ENCODE data around the gene LIMCH1. TPM values are rescaled to one million over a fixed set of nuclear protein-coding genes. Genes with fewer than 3 reads are reported as not detected.

The LIMCH1 gene
- total RNA-seq, 2 donors from 2014 or later: 4.7 to 14.4 TPM

DNA sequence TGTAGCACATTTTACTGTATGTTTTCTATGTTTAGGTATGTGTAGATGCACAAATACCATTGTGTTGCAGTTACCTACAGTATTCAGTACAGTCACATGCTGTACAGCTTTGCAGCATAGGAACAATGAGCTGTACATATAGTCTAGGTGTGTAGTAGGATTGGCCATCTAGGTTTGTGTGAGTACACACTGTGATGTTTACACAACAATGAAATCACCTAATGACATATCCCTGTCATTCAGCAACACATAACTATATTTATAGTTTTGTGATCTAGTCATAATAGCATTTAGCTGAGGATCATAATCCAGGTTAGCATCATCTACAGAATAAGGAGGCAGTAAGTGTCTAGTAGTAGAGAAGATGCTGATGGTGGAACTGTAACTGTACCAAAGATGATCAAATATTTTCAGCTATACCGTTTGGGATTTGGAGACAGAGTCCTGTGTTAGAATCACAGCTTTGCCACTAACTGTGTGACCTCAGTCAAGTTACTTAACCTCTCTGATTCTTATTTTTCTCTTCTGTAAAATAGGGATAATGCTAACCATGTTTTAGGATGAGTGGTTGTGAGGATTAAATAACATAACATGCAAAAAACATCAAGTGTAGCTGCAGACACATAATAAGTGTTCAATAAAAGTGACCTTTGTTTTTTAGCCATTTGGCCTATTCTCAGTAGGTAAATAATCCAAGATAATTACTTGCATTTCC is 73.3 kb downstream of the LIMCH1 start:
- Histone ChIP-seq H3K36me3 (no peaks in the 10 kb centered on the region), H3K27me3 (no peaks in the 10 kb centered on the region), H3K27ac (no peak overlapping the region), H3K9ac (ENCODE audit: low read depth in 2 of 2, low read length in 2 of 2) (no peak overlapping the region), H3K4me3 (no peak overlapping the region), H3K4me1 (peaks cover 4% of the 10 kb centered on the region), H3K9me3 (no peaks in the 10 kb centered on the region)
- intact Hi-C loops (cut with DNase I): no loop called here
- DNase-seq: no peak
- TF ChIP-seq CTCF (IDR thresholded peaks at IDR 0.05): no peak

DNA sequence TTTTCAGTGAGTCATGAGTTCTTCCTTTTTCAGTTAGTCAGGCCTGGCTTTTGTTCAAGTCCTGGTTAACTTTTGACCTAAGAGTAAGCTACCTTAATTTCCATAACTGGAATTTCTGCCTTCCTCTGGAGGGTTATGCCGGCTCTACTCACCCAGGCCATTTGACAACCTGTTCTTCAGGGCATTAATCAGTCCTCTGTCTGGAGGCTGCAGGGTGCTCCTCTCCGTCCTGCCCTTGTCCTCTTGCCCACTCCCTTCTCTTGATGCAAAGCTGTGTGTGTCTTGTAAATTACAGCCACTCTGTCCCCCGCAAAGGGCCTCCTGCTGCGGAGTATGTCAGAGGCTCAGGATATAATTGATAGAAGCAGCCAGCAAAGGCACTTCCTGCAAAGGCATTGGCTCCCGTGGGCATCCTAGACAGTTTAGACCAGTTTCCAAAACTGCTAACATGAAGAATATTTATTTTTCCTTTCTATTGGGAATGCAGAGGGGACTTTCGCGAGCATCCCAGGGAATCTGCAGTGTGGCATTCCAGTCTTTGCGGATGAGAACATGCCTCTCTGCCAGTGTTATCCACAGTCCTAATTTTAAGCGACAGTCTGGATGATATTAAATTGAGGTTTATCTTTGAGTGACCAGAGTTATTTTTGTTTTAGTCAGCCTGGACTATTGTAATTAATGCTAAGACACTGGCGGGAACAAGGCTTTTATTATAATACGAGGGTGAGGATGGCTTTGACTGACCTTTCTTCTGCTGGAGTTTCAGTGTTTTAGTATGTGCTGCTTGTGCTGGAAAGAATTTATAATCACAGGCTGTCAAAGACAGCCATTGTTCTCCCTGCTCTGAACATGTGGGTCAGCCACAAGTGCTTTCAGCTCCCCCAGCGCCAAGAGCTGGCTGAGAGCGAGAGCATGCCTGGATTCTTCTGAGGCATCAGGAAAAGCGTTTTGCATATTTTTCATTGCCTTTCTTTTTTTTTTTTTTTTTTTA is 74.2 kb downstream of the LIMCH1 start:
- no peak for TF ChIP-seq CTCF (IDR thresholded peaks at IDR 0.05)
- H3K4me1 ChIP-seq: peaks cover 4% of the 10 kb centered on the region
- no peaks in the 10 kb centered on the region for H3K36me3 ChIP-seq
- intact Hi-C loops (cut with DNase I): no loop called here
- no peak overlapping the region for H3K9ac ChIP-seq (ENCODE audit: low read depth in 2 of 2, low read length in 2 of 2)
- peak overlapping the region; percentile 26 for H3K27ac ChIP-seq
- no peak overlapping the region for H3K4me3 ChIP-seq
- peak; percentile 62 for DNase-seq
- H3K27me3 ChIP-seq: no peaks in the 10 kb centered on the region
- no peaks in the 10 kb centered on the region for H3K9me3 ChIP-seq

DNA sequence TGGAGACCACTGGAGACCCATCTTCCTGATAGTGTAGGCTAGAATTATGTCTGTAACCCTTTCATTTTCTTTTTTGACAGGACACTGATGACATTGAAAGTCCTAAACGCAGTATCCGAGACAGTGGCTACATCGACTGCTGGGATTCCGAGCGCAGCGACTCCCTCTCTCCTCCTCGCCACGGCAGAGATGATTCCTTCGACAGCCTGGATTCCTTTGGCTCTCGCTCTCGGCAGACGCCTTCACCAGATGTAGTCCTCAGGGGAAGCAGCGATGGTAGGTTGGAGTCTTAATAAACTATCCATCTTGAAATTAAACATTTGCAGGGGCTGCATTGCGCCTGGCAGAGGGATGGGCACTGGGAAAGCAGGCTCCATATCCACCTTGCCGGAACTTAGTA is 75.4 kb downstream of the LIMCH1 start:
- Histone ChIP-seq H3K4me3 (no peak overlapping the region), H3K27me3 (no peaks in the 10 kb centered on the region), H3K9ac (ENCODE audit: low read depth in 2 of 2, low read length in 2 of 2) (no peak overlapping the region), H3K4me1 (peaks cover 4% of the 10 kb centered on the region), H3K27ac (no peak overlapping the region), H3K36me3 (no peaks in the 10 kb centered on the region), H3K9me3 (no peaks in the 10 kb centered on the region)
- intact Hi-C loops (cut with DNase I): no loop called here
- peak; percentile 19 for DNase-seq
- TF ChIP-seq CTCF (IDR thresholded peaks at IDR 0.05): no peak

DNA sequence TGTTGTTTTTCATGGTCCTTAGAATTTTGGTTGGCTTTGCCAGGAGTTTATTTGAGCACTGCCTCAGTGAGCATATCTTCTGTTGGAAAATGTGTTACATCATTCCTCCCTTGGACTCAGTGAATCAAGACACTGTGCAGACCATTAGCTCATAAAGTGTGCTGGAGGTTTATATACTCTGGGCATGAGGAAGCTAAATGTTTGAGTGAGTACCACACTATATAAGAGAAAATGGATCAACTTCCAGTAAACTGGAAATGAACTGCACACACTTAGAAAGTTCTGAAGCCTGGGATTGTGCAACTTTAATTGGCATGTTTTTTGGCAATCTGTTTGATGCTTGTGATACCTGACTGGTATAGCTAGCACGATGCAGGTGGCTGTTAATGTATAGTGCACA is 75.9 kb downstream of the LIMCH1 start:
- Histone ChIP-seq H3K4me3 (no peak overlapping the region), H3K27ac (no peak overlapping the region), H3K4me1 (peaks cover 4% of the 10 kb centered on the region), H3K36me3 (no peaks in the 10 kb centered on the region), H3K9ac (ENCODE audit: low read depth in 2 of 2, low read length in 2 of 2) (no peak overlapping the region), H3K9me3 (no peaks in the 10 kb centered on the region), H3K27me3 (no peaks in the 10 kb centered on the region)
- TF ChIP-seq CTCF (IDR thresholded peaks at IDR 0.05): no peak
- intact Hi-C loops (cut with DNase I): no loop called here
- DNase-seq: no peak

DNA sequence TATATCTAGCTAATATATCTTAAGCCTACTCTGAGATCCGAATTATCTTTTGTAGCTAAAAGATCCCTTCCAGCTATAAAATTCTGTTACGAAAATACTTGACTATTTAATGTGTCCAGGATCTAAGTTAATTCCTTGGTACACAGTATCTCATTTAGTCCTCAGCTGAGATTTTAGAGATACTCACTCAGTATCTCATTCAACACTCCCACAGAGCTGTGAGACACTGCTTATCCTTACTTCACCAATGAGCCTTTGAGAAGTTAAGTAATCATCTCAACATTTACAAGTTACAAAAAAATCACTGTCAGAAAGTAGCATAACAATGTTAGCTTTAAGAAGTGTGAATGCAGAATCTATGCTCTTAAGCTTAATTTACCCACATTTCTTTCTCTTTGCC is 76.6 kb downstream of the LIMCH1 start:
- intact Hi-C loops (cut with DNase I): no loop called here
- TF ChIP-seq CTCF (IDR thresholded peaks at IDR 0.05): no peak
- Histone ChIP-seq H3K9me3 (no peaks in the 10 kb centered on the region), H3K27ac (no peak overlapping the region), H3K36me3 (no peaks in the 10 kb centered on the region), H3K9ac (ENCODE audit: low read depth in 2 of 2, low read length in 2 of 2) (no peak overlapping the region), H3K4me1 (peaks cover 4% of the 10 kb centered on the region), H3K27me3 (no peaks in the 10 kb centered on the region), H3K4me3 (no peak overlapping the region)
- DNase-seq: no peak
